Amniotic epithelial cell (primary cell): ENCODE measurements around the gene FFAR3.

ENCODE experiments used
- DNase-seq: peaks from one replicate; pipeline ENCODE4 v3.0.0-alpha.2; 2010; ENCODE audit warnings: low read depth

The FFAR3 gene, protein sequence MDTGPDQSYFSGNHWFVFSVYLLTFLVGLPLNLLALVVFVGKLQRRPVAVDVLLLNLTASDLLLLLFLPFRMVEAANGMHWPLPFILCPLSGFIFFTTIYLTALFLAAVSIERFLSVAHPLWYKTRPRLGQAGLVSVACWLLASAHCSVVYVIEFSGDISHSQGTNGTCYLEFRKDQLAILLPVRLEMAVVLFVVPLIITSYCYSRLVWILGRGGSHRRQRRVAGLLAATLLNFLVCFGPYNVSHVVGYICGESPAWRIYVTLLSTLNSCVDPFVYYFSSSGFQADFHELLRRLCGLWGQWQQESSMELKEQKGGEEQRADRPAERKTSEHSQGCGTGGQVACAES

DNA sequence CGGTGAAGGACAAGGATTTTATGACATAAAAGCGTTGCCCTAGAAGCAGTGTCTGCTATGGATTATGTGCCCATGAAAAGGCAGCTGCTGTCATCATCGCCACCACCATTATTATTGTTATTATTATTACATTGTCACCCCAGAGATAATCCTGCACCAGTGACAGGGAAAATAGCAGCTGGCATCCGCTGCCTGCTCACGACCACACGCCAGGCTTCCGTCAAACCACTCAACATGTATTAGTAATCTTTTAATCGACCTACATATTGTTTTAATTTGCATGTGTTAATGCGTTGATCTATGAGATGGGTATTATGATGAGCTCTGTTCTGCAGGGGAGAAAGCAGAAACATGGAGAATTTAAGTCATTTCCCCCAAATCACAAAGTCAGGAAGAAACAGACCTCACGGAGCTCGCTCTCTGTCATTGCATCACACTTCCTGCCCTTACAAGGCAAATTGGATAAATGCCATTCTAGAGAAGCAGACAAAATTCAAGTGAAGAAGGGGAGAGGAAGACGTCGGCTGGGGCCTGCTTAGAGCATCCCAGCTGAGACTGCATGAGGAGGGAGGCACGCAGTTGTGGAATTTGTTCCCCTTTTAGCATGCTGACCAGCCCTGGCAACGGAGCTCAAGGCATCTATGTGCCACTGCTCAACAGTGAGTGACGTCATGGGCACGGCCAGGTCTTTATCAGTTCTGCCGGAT lies at the start of gene FFAR3:
Gene FFAR3 (plus strand): TSS at position 594 of the 707 bp plus-strand sequence. CDS start 431 bp downstream, outside the sequence.
- peak; percentile 9 for DNase-seq

GRCh38 chr19:35308910-35309309 lies 49.4 kb upstream of the FFAR3 start:
- no peak for DNase-seq

DNA sequence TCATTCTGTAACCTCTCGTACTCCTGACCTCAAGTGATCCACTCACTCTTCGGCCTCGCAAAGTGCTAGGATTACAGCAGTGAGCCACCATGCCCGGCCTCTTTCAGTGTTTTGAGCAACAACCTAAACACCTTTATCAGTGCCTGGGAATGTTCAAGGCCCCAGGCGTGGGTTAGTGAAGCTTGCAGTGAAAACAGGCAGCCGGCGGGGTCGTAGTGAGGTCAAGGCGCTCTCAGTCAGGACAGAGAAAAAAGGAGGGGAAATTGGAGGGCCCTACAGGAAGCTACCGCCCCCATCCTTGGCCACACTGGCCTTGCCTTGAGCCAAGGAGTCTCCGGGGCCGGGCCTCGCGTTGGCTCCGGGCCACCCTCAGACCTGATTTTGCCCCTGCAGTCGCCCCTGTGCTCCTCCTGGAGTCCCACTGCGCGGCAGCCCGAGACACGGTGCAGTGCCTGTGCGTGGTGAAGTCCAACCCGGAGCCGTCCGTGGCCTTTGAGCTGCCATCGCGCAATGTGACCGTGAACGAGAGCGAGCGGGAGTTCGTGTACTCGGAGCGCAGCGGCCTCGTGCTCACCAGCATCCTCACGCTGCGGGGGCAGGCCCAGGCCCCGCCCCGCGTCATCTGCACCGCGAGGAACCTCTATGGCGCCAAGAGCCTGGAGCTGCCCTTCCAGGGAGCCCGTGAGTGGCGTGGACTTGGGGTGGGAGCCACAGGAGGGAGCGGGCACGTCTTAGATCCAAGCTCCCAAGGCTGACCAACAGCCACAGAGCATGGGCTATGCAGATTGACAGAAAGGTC lies 48.6 kb upstream of the FFAR3 start:
- peak; percentile 98 for DNase-seq

GRCh38 chr19:35310331-35310730 lies 47.9 kb upstream of the FFAR3 start:
- DNase-seq: no peak

GRCh38 chr19:35310811-35311465 lies 47.3 kb upstream of the FFAR3 start:
- no peak for DNase-seq

DNA sequence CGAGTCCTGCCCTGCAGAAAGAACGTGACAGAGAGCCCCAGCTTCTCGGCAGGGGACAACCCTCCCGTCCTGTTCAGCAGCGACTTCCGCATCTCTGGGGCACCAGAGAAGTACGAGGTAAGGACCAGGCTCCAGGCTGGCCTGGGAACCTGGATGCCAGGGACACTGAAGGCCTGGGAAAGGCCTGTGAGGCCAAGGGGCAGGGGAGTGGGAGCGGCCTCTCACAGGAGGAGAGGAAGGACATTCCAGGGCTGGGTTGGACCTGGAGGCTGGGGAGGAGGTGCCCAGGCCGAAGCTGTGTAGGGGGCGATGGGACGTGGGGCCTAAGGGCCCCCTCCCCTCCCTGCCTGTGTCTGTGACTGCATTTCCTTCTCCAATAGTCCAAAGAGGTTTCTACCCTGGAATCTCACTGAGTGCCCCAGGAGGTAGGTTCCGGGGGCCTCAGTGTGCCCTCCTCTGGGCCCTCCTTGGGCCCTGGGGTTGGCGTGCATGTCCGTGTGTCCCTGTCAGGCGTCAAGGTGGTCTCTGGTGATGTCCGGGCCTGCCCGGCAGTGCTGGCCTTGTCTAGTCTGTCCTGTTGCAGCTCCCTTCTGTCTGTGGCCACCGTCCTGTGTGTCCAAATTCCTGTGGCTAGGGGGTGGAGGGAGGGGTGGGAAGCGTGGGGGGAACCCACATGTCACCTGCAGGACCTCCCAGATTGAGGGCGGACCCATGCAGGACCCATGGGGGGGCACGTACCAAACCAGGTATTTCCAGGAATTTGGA lies 46.2 kb upstream of the FFAR3 start:
- no peak for DNase-seq

DNA sequence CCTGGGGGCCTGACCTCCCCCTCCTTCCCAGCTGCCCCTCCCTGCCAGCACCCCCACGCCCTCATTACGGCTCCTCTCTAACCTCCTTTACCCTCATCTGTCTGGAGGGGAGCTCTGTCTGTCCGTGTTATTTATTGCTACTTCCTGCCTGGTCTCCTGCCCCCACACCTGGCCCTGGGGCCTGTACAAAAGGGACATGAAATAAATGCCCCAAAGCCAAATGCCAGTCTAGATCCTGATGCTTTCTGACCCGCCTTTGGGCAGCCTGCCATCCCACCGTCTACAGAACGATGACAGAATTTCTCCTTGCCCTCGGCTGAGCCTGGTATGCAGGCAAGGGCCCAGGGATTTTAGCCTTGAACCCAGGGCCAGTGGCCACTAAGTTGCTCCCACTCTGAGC lies 44.7 kb upstream of the FFAR3 start:
- DNase-seq: no peak

DNA sequence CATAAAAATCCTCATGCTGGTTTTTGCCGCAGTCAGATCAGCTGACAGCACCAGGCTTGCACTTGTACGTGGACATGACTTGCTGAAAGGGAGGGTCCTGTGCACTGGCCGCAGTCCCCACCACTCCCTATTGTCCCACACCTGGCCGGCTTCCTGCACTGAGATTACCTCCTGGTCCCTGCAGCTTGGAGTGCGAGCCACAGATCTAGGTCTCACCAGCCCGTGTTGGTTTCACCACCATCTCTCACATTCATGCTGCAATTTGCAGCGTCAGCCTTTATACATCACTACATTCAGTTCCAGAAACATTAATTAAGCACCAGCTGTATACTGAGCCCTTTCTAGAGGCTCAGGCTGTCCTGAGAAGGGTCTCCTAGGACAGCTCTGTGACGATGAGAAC lies 44.2 kb upstream of the FFAR3 start:
- no peak for DNase-seq

DNA sequence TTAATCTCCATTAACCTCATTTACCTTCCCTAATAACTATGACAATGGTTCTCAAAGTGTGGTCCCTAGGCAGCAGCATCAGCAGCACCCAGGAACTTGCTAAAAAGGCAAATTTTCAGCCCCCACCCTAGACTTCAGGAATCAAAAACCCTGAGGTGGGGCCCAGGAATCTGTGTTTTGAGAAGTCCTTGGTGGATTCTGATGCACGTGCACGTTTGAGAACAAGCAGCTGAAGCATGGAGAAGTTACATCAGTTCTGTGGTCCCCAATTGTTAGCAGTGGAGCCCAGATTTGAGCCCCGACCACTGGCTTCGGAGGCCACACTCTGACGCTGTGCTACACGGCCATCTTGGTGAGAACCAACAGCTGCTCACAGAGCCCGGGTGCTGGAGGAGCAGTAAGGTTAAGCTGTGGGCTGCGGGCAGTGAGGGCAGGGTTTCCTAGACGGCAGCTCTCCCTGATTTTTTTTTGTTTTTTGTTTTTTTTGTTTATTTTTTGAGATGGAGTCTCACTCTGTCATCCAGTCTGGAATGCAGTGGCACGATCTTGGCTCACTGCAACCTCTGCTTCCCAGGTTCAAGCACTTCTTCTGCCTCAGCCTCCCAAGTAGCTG lies 43.3 kb upstream of the FFAR3 start:
- no peak for DNase-seq

GRCh38 chr19:35315883-35316282 lies 42.4 kb upstream of the FFAR3 start:
- DNase-seq: no peak

DNA sequence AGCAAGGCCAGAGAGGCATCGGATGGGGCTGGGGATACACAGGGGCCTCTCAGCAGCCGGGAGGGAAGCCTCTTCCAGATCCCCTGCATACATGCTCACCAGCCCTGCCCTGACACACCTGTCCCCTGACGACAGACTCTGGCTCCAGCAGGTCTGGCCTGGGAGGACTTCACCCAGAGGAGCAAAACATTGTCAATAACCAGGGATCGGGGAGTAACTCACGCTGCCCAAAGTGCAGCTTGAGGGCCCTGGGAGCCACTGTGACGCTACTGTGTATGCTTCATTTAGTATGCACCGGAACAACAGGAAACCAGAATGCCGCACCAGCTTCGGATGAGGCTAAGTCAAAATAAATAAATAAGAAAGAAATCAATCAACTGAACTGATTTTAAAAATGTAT lies 41.7 kb upstream of the FFAR3 start:
- no peak for DNase-seq

DNA sequence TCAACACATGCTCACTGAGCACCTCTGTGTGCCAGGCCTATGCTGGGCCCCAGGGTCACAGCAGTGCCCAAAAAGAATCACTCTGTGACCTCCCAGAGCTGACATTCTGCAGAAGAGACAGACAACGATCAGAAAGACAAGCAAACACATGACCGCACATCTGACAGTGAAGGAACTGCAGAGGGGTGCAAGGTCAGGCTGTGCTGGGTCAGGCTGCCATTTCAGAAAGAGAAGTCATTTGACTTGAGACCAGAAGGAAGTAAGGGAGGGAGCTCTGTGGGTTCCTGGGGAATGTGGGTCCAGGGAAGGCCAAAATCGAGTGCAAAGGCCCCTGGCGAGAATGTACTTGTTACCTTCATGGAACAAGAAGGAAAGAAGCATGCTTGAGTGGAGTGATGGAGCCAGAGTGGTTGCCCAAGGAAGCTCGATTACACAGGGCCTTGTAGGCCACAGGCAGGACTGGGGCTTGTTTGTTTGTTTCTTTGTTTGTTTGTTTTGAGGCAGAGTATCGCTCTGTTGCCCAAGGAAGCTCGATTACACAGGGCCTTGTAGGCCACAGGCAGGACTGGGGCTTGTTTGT lies 40.7 kb upstream of the FFAR3 start:
- no peak for DNase-seq

GRCh38 chr19:35318679-35319448 lies 39.4 kb upstream of the FFAR3 start:
- peak; percentile 34 for DNase-seq

GRCh38 chr19:35320065-35320713 lies 38.1 kb upstream of the FFAR3 start:
- no peak for DNase-seq

DNA sequence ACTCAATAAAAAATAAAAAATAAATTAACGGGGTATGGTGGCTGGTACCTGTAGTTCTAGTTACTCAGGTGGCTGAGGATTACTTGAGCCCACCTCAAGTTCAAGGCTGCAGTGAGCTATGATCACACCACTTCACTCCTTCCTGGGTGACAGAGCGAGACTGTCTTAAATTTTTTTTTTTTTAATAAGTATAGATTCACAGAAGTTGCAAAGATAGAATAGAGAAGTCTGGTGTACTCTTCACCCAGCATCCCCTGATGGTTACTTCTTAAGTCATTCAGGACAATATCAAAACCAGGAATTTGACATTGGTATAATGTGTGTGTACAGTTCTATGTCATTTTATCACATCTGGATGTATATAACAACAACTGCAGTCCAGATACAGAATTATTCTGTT lies 37.0 kb upstream of the FFAR3 start:
- DNase-seq: no peak

GRCh38 chr19:35322014-35322413 lies 36.2 kb upstream of the FFAR3 start:
- DNase-seq: no peak

DNA sequence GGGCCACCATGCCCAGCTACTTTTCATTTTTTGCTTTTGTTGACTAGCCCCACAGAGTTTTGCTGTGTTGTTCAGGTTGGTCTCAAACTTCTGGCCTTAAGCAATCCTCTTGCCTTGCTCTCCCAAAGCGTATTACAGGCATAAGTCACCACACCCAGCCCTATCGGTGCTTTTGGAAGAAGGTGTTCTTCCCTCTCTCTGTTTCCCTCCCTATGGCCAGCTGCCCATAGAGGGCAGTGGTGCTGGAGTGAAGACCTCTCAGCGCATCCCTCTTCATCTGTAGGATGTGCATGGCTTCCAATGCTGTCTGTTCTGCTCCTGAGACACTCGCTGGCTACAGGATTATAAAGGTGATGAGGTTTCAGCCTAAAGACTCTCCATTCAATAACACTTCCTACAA lies 30.6 kb upstream of the FFAR3 start:
- no peak for DNase-seq

GRCh38 chr19:35328851-35329285 lies 29.4 kb upstream of the FFAR3 start, which contains the start of gene CD22:
TSS of gene CD22 (plus strand) at chr19:35329187. CDS start at chr19:35332041, 2,854 bp downstream.
- no peak for DNase-seq

DNA sequence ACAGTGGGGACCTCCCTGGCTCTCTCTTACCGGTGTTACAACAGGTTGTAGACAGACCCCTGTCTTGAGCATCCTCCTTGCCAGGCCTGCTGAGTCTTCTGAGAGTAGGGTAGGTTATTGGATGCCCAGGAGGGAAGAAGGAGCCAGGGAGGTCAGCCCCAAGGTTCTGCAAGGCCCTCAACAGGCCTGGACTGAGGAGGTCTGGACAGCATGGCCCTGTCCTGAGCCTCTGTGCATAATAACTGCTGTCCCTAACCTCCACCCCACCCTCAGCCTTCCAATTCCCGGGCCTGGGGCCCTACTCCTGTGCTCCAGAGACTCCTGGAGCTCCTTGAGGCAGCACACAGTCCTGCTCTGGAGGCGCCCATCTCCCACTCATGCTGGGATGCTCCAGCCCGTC lies 28.9 kb upstream of the FFAR3 start:
- no peak for DNase-seq
